Suprapubic skin (tissue), 4 donors: ENCODE measurements around the gene FMNL2. TPM values are rescaled to one million over a fixed set of nuclear protein-coding genes. Genes with fewer than 3 reads are reported as not detected.

Source experiments
- DNase-seq, 2 donors: peaks; one replicate each; pipeline ENCODE4 v3.0.0-alpha.2; 2019; ENCODE audit warnings: low spot score in 2 of 2
- H3K27ac ChIP-seq: fragments of 200-600 bp; sonication (generic); one replicate; pipeline ENCODE4 v1.5.1; 2019
- H3K27me3 ChIP-seq: fragments of 200-600 bp; sonication (generic); one replicate; pipeline ENCODE4 v1.5.1; 2019
- H3K36me3 ChIP-seq: fragments of 200-600 bp; sonication (generic); one replicate; pipeline ENCODE4 v1.5.1; 2019
- H3K4me1 ChIP-seq: fragments of 200-600 bp; sonication (generic); one replicate; pipeline ENCODE4 v1.5.1; 2019
- H3K4me3 ChIP-seq: fragments of 200-600 bp; sonication (generic); one replicate; pipeline ENCODE4 v1.5.1; 2019; ENCODE audit warnings: mild to moderate bottlenecking
- H3K9me3 ChIP-seq: fragments of 200-600 bp; sonication (generic); one replicate; pipeline ENCODE4 v1.5.1; 2019
- EP300 ChIP-seq: sonication (generic); formaldehyde crosslinking; IDR thresholded peaks from one replicate; pipeline ENCODE4 v1.6.1; 2017; ENCODE audit warnings: antibody characterized with exemption
- POLR2A ChIP-seq, 2 donors: fragments of 450-650 bp; IDR thresholded peaks; one replicate each; pipeline ENCODE4 v1.6.1; 2017; ENCODE audit warnings: antibody characterized with exemption in 2 of 2, mild to moderate bottlenecking in 2 of 2, moderate library complexity in 2 of 2
- POLR2AphosphoS5 ChIP-seq, 3 donors: sonication (generic); formaldehyde crosslinking; IDR thresholded peaks; one replicate each; pipeline ENCODE4 v1.6.1; 2017; ENCODE audit warnings: antibody characterized with exemption in 3 of 3
- WGBS: methylation state at CpG from one replicate; pipeline ENCODE4 v1.1.5; 2018; 5-methylcytosine and 5-hydroxymethylcytosine counted together
- total RNA-seq, 4 donors: library from RNA; depleted of rRNA; stranded (reverse); fragments of >200 nt; gene quantifications; one replicate each; pipeline ENCODE4 v1.1.0, GENCODE V29; 2016
- TF ChIP-seq, protein P1 (sequence below), 2 donors: fragments of 200-600 bp in 1 of 2; fragments of 450-650 bp in 1 of 2; sonication (generic) in 1 of 2; IDR thresholded peaks; one replicate each; pipeline ENCODE4 v1.5.1; 2016 to 2019; ENCODE audit warnings: antibody characterized with exemption in 2 of 2, mild to moderate bottlenecking in 1 of 2, moderate library complexity in 1 of 2

The FMNL2 gene
- total RNA-seq, 4 donors from 2014 or later, result 15.4 to 18.1 (median 16.0) TPM

DNA sequence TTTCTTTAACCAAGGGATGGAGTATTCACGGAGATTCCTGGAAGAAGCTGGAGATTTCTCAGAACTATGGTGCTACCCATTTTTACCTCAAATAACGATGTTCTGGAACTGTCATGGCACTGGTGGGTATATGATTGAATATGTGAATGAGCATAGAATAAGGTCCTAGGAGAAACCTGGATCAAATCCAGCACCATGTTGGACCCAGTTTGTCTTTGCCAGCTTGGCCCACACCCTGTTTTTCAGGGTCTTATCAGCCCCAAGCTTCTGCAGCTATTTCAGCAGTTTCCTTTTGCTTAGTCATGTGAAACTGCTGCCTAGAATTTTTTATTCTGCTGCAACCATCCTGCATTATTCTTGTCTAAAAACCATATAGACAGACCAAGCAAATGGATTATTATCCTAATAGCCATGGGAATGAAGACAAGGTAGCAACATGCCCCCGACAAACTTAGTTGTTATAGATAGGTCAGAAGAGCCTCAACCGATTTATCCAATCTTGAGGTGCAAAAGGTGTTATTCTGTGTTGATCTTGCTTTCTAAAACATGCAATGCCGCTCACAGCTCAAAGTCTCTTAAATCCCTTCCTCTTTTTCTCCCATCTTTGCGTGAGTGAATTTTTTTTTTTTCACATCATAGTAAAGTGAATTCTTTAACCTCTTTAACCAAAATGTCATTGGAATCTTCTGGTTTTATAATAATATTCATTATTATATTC is 248.7 kb downstream of the FMNL2 start:
- 87% methylated on average over 6 of the region's 6 CpGs for WGBS
- Histone ChIP-seq H3K4me3 (no peak overlapping the region), H3K36me3 (peaks cover 4% of the 10 kb centered on the region), H3K27me3 (no peaks in the 10 kb centered on the region), H3K27ac (no peak overlapping the region), H3K9me3 (no peaks in the 10 kb centered on the region), H3K4me1 (peaks cover 8% of the 10 kb centered on the region)
- DNase-seq, result no peak
- TF ChIP-seq, protein P1, sequence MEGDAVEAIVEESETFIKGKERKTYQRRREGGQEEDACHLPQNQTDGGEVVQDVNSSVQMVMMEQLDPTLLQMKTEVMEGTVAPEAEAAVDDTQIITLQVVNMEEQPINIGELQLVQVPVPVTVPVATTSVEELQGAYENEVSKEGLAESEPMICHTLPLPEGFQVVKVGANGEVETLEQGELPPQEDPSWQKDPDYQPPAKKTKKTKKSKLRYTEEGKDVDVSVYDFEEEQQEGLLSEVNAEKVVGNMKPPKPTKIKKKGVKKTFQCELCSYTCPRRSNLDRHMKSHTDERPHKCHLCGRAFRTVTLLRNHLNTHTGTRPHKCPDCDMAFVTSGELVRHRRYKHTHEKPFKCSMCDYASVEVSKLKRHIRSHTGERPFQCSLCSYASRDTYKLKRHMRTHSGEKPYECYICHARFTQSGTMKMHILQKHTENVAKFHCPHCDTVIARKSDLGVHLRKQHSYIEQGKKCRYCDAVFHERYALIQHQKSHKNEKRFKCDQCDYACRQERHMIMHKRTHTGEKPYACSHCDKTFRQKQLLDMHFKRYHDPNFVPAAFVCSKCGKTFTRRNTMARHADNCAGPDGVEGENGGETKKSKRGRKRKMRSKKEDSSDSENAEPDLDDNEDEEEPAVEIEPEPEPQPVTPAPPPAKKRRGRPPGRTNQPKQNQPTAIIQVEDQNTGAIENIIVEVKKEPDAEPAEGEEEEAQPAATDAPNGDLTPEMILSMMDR (IDR thresholded peaks at IDR 0.05), result no peak
- TF ChIP-seq POLR2A (IDR thresholded peaks at IDR 0.05), result no peak

DNA sequence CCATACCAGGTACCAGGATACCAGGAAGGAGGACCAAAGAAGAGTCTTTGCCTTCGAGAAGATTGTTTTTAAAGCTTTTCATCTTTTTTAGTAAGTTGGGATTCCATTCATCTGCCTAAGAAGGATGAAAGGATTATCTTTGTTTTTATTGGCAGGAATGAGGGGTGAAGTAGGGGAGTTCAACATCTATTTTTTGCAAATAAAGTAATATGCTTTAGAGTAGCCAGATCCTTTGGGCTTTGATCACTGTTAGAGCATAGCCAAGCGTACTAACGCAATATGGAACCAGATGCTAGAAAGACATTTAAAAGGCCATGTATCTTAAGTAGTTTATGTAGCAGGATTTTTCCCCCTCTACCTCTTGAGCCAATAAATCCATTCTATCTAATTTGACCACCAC is 249.3 kb downstream of the FMNL2 start:
- Histone ChIP-seq H3K27me3 (no peaks in the 10 kb centered on the region), H3K4me3 (no peak overlapping the region), H3K9me3 (no peaks in the 10 kb centered on the region), H3K27ac (no peak overlapping the region), H3K4me1 (peaks cover 8% of the 10 kb centered on the region), H3K36me3 (peaks cover 1% of the 10 kb centered on the region)
- TF ChIP-seq EP300 (no peak), POLR2AphosphoS5 (IDR thresholded peaks at IDR 0.05) (no peak), POLR2A (IDR thresholded peaks at IDR 0.05) (no peak)
- TF ChIP-seq, protein P1 (IDR thresholded peaks at IDR 0.05), result no peak
- DNase-seq, result no peak
- 88% methylated on average over 3 of the region's 3 CpGs for WGBS

DNA sequence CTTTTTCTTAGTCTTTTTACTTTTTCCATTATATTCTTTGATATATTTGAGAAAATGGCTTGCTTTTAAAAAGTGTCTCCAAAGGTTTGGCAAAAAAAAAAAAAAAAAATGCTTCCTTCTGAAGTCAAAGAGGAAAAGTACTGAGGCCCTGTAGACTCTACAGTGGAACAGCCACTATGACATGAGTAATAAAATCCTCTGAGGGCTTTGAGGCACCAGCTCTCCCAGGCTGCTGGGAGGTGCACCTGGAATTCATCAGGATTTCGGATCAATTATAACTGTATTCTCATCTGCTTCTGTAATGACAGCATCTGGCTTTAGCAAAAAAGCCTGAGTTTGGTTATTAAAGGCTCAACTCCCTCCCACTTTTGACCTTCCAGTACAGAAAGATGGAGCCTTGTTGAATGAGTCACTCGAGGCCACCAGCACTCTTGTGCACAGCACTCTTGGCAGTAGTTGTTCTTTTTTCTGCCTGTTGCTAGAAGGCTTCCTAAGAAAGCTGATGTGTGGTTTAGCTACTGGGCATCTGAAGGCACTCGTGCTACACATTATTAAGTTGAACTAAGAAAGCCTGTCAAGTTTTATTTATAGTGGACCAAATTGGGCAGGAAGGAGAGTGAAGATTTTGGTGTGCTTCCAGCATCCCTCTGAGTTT is 251.0 kb downstream of the FMNL2 start:
- H3K4me3 ChIP-seq, result no peak overlapping the region
- H3K36me3 ChIP-seq, result no peaks in the 10 kb centered on the region
- no peak for DNase-seq
- H3K9me3 ChIP-seq, result no peaks in the 10 kb centered on the region
- TF ChIP-seq, protein P1 (IDR thresholded peaks at IDR 0.05), result no peak
- H3K27me3 ChIP-seq, result no peaks in the 10 kb centered on the region
- 48% methylated on average over 3 of the region's 3 CpGs for WGBS
- H3K4me1 ChIP-seq, result peaks cover 5% of the 10 kb centered on the region
- H3K27ac ChIP-seq, result no peak overlapping the region

DNA sequence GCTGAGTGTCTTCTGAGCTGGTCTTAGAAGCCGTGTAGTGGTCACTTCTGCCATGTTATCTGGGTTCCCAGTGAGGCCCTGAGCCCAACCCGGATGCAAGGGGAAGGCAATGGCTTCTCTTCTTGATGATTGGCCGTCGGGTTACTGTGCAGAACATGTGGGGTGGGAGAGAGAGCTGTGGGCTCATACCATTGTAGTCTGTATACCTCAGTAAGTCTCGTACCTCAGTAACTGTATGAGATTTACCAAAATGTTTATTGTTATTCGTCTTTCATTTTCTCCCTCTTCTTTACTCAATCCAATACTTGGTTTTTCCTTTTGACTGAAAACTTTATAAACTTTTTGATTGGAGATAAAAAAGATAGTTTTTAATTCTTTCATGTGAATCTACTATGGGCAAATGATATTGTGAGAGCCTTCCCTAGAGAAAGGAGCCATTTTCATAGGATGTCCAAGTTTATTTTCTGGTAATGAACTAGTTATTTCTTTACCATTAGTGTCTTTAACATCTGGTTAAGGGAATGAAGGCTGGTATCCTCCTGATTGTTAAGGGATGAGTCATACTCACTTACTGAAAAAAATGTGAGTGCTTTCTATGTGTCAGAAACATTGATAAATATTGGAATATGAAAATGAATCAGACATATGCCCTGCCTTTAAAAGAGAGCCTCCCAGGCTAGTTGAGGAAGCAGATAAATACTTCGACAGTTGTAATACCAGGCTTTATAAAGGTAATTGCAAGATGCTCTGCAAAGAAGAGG is 252.4 kb downstream of the FMNL2 start:
- Histone ChIP-seq H3K27ac (no peak overlapping the region), H3K9me3 (no peaks in the 10 kb centered on the region), H3K4me1 (peaks cover 5% of the 10 kb centered on the region), H3K4me3 (no peak overlapping the region), H3K36me3 (no peaks in the 10 kb centered on the region), H3K27me3 (no peaks in the 10 kb centered on the region)
- TF ChIP-seq POLR2AphosphoS5 (IDR thresholded peaks at IDR 0.05), result no peak
- no peak for TF ChIP-seq POLR2A (IDR thresholded peaks at IDR 0.05)
- no peak for TF ChIP-seq EP300
- TF ChIP-seq, protein P1 (IDR thresholded peaks at IDR 0.05), result no peak
- 81% methylated on average over 7 of the region's 7 CpGs for WGBS
- no peak for DNase-seq

DNA sequence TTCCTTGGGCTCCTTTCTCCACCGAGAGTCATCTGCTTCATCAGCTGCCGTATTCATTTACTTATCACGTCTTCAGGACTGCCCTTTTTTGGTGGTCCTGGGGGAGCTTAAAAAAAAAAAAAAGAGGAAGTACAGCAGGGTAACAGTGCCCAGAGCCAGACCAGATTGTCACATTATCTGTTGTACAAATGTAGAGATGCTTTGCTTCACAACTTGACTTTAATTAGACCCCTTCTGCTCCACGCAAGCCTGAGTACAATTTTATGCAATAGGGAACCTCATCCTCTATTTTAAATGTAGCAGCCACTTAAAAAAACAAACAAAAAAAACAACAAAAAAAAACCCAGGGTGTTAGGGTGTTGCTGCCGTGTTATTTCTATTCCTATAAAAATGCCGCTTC is 254.0 kb downstream of the FMNL2 start:
- no peak for DNase-seq
- Histone ChIP-seq H3K4me1 (peaks cover 8% of the 10 kb centered on the region), H3K9me3 (no peaks in the 10 kb centered on the region), H3K4me3 (no peak overlapping the region), H3K27me3 (no peaks in the 10 kb centered on the region), H3K27ac (no peak overlapping the region), H3K36me3 (no peaks in the 10 kb centered on the region)
- 76% methylated on average over 6 of the region's 6 CpGs for WGBS
- no peak for TF ChIP-seq EP300
- TF ChIP-seq POLR2AphosphoS5 (IDR thresholded peaks at IDR 0.05), result no peak
- TF ChIP-seq, protein P1 (IDR thresholded peaks at IDR 0.05), result no peak
- TF ChIP-seq POLR2A (IDR thresholded peaks at IDR 0.05), result no peak
